Measurements from ENCODE around the gene CHCHD6.

DNA sequence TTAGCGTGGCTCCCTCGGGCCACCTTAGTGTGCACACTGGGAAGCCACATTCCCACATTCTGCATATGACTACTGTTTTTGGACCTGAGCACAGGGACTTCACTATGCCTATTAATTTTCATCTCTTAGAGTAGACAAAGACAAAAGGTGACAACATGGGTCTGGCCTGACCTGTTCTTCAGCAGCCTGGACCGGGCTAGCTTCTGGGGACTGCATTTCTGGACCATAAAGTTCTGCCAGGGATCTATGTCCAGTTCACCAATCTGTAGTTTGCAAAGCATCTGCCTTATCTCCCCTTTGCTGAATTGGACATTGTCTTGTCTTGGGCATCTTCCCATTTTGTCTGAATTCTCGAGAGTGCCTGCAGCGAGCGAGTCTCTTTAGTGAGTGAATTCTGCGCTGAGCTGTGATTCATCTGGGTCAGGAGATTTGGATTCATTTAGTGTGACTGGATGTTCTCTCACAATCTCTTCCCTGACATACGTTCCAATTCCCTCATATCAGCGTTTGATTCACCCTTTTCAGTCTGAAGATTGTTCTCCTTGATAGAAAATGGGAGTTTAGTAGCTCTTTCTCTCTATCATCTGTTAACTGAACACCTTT, 166.7 kb downstream of the CHCHD6 start:
- TF ChIP-seq, protein P1, sequence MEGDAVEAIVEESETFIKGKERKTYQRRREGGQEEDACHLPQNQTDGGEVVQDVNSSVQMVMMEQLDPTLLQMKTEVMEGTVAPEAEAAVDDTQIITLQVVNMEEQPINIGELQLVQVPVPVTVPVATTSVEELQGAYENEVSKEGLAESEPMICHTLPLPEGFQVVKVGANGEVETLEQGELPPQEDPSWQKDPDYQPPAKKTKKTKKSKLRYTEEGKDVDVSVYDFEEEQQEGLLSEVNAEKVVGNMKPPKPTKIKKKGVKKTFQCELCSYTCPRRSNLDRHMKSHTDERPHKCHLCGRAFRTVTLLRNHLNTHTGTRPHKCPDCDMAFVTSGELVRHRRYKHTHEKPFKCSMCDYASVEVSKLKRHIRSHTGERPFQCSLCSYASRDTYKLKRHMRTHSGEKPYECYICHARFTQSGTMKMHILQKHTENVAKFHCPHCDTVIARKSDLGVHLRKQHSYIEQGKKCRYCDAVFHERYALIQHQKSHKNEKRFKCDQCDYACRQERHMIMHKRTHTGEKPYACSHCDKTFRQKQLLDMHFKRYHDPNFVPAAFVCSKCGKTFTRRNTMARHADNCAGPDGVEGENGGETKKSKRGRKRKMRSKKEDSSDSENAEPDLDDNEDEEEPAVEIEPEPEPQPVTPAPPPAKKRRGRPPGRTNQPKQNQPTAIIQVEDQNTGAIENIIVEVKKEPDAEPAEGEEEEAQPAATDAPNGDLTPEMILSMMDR (IDR thresholded peaks at IDR 0.05), result no peak
- no peak for TF ChIP-seq EP300 (IDR thresholded peaks at IDR 0.05)
